WERI-Rb-1 (cell line): ENCODE measurements around the gene RAD50.

Experiments used
- DNase-seq: peaks from one replicate; pipeline ENCODE4 v3.0.0-alpha.2; 2020
- H3K27ac ChIP-seq: fragments of 250-450 bp; sonication (Bioruptor Pico); 2 replicates; pipeline ENCODE4 v1.5.1; 2020; ENCODE audit warnings: mild to moderate bottlenecking, moderate library complexity
- H3K27me3 ChIP-seq: fragments of 250-450 bp; sonication (Bioruptor Pico); 2 replicates; pipeline ENCODE4 v1.5.1; 2021; ENCODE audit warnings: mild to moderate bottlenecking, low read depth, moderate library complexity; ENCODE audit not compliant: insufficient read depth, severe bottlenecking
- H3K36me3 ChIP-seq: fragments of 250-450 bp; sonication (Bioruptor Pico); 2 replicates; pipeline ENCODE4 v1.5.1; 2020; ENCODE audit warnings: mild to moderate bottlenecking, moderate library complexity
- H3K4me3 ChIP-seq: 2 replicates; pipeline ENCODE4 v1.5.1; 2011; ENCODE audit warnings: low read depth, mild to moderate bottlenecking, control low read depth, low read length
- H3K9me3 ChIP-seq: fragments of 250-450 bp; sonication (Bioruptor Pico); 2 replicates; pipeline ENCODE4 v1.5.1; 2021; ENCODE audit warnings: mild to moderate bottlenecking, moderate library complexity; ENCODE audit not compliant: severe bottlenecking
- TF ChIP-seq, protein P1 (sequence below): IDR thresholded peaks from 2 replicates; pipeline ENCODE4 v1.5.1; 2011; ENCODE audit warnings: low read depth, mild to moderate bottlenecking, control low read depth, inconsistent platforms, low read length

Gene RAD50

GRCh38 chr5:132677682-132678400 is 121.1 kb downstream of the RAD50 start:
- no peak overlapping the region for H3K4me3 ChIP-seq
- no peak for DNase-seq
- TF ChIP-seq, protein P1, sequence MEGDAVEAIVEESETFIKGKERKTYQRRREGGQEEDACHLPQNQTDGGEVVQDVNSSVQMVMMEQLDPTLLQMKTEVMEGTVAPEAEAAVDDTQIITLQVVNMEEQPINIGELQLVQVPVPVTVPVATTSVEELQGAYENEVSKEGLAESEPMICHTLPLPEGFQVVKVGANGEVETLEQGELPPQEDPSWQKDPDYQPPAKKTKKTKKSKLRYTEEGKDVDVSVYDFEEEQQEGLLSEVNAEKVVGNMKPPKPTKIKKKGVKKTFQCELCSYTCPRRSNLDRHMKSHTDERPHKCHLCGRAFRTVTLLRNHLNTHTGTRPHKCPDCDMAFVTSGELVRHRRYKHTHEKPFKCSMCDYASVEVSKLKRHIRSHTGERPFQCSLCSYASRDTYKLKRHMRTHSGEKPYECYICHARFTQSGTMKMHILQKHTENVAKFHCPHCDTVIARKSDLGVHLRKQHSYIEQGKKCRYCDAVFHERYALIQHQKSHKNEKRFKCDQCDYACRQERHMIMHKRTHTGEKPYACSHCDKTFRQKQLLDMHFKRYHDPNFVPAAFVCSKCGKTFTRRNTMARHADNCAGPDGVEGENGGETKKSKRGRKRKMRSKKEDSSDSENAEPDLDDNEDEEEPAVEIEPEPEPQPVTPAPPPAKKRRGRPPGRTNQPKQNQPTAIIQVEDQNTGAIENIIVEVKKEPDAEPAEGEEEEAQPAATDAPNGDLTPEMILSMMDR: no peak
- H3K27me3 ChIP-seq: no peaks in the 10 kb centered on the region
- H3K36me3 ChIP-seq: no peaks in the 10 kb centered on the region
- no peak overlapping the region for H3K27ac ChIP-seq
- H3K9me3 ChIP-seq: no peaks in the 10 kb centered on the region

DNA sequence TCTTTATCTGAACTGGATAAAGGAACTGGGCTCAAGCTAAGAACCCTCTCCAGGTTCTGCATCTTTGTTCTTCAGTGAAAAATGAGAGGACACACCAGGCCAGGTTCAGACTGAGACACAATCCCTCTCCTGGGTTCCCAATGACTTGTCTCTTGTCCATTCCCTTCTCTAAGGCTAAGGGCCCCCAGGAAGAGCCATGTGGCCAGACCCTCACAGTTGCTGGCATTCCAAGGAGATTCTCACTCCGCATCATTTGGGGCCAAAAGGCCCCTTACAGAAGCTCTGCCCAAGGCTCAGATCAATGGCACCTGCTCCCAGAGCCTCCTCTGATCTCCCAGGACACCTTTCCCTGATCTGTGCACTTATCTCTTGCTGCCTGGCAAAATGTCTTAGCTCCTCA is 122.0 kb downstream of the RAD50 start:
- H3K4me3 ChIP-seq: no peak overlapping the region
- H3K9me3 ChIP-seq: no peaks in the 10 kb centered on the region
- H3K36me3 ChIP-seq: no peaks in the 10 kb centered on the region
- H3K27me3 ChIP-seq: no peaks in the 10 kb centered on the region
- TF ChIP-seq, protein P1: no peak
- DNase-seq: no peak
- no peak overlapping the region for H3K27ac ChIP-seq

- no peaks in the 10 kb centered on the region for H3K27me3 ChIP-seq
- no peak overlapping the region for H3K4me3 ChIP-seq
- DNase-seq: no peak
Observed at GRCh38 chr5:132679166-132679565, 122.4 kb downstream of the RAD50 start.

DNA sequence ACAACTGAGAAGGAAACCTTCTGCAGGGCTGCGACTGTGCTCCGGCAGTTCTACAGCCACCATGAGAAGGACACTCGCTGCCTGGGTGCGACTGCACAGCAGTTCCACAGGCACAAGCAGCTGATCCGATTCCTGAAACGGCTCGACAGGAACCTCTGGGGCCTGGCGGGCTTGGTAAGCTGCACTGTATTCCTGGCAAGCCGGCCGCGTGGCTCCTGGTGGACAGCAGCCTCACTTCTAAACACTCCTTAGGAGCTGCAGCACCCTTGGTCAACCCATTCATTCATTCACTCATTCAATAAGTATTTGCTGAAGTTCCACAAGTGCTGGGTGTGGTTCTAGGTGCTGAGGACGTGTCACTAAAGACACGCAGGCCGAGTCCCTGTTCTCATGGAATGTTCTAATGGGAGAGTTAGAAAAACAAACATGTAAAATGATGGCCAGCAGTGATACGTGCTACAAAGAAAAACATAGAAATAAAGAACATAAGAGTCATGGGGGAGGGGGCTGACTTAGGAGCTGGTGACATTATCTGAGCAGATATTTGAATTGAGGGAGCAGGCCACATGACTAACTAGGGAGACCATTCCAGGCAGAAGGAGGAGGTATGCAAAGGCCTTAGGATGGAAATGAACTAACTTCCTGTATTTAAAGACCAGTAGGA is 123.1 kb downstream of the RAD50 start:
- Histone ChIP-seq H3K9me3 (no peaks in the 10 kb centered on the region), H3K27me3 (no peaks in the 10 kb centered on the region), H3K36me3 (no peaks in the 10 kb centered on the region), H3K4me3 (no peak overlapping the region), H3K27ac (no peak overlapping the region)
- DNase-seq: no peak
- TF ChIP-seq, protein P1: no peak

More at GRCh38 chr5:132679166-132679565, 122.4 kb downstream of the RAD50 start:
- no peaks in the 10 kb centered on the region for H3K36me3 ChIP-seq
- H3K27ac ChIP-seq: no peak overlapping the region
- TF ChIP-seq, protein P1: no peak
- H3K9me3 ChIP-seq: no peaks in the 10 kb centered on the region

- Histone ChIP-seq H3K36me3 (no peaks in the 10 kb centered on the region), H3K27ac (no peak overlapping the region), H3K27me3 (no peaks in the 10 kb centered on the region), H3K9me3 (no peaks in the 10 kb centered on the region), H3K4me3 (no peak overlapping the region)
- TF ChIP-seq, protein P1: no peak
- DNase-seq: no peak
Observed at GRCh38 chr5:132680780-132681475, 124.2 kb downstream of the RAD50 start.
